HepG2 (cell line): ENCODE measurements around the gene TBC1D22A. TPM values are rescaled to one million over a fixed set of nuclear protein-coding genes. Genes with fewer than 3 reads are reported as not detected.

Experiments used
- ATAC-seq: fragments of 200-7000 bp; cut with Tn5 transposase; 3 replicates; pipeline ENCODE4 v1.9.1; 2020; ENCODE audit warnings: mild to moderate bottlenecking, moderate library complexity
- BruUV-seq: library from RNA; stranded (reverse); fragments of 400-500 nt; replicated peaks from 2 replicates; lab custom pipeline; 2021; lab: Mats Ljungman, UMichigan
- CTCF ChIA-PET: fragments of 300-600 bp; formaldehyde crosslinking; extraction: SDS; loops from one replicate; lab custom pipeline; 2021; ENCODE audit warnings: low total read pairs, inconsistent platforms, low intra/inter-chr PET ratio; lab: Yijun Ruan, JAX
- POLR2A ChIA-PET: fragments of 350-600 bp; sonication (Branson Sonifier 250); formaldehyde crosslinking; loops from one replicate; lab custom pipeline; 2020; ENCODE audit warnings: antibody characterized with exemption, inconsistent platforms; lab: Yijun Ruan, JAX
- DNase-seq: peaks from one replicate; pipeline ENCODE4 v3.0.0-alpha.2; 2015; ENCODE audit warnings: low spot score
- FAIRE-seq: peaks from 3 replicates; lab custom pipeline; 2011; peaks lifted over from hg19 to GRCh38; lab: Jason Lieb, UNC
- H2AFZ ChIP-seq: one replicate; pipeline ENCODE4 v1.6.1; 2011; ENCODE audit warnings: low read length, inconsistent platforms
- H3K27ac ChIP-seq: fragments of 300-600 bp; 3 replicates; pipeline ENCODE4 v1.8.0; 2011; ENCODE audit warnings: mixed run types, mild to moderate bottlenecking, mixed read lengths, low read length, inconsistent platforms; ENCODE audit not compliant: insufficient read depth; ENCODE audit errors: extremely low read length
- H3K27me3 ChIP-seq, 2 experiments: fragments of 200-600 bp in 1 of 2; 2 replicates in 1 of 2; 3 replicates in 1 of 2; pipeline versions ENCODE4 v1.6.0 to v1.8.0; 2011; ENCODE audit warnings: low read length in 2 of 2, mild to moderate bottlenecking in 2 of 2, moderate library complexity in 2 of 2, inconsistent platforms in 1 of 2; ENCODE audit not compliant: insufficient read depth in 2 of 2, control insufficient read depth in 1 of 2
- H3K36me3 ChIP-seq, 2 experiments: fragments of 200-600 bp in 1 of 2; replicated peaks in 1 of 2; 2 replicates in 1 of 2; 3 replicates in 1 of 2; pipeline versions ENCODE4 v1.5.1 to v1.8.0; 2011; ENCODE audit warnings: low read length in 2 of 2, inconsistent platforms in 1 of 2; ENCODE audit not compliant: insufficient read depth in 2 of 2, control insufficient read depth in 1 of 2
- H3K4me1 ChIP-seq: 2 replicates; pipeline ENCODE4 v1.5.1; 2012; ENCODE audit warnings: low read length, inconsistent platforms; ENCODE audit not compliant: insufficient read depth
- H3K4me2 ChIP-seq: 2 replicates; pipeline ENCODE4 v1.6.0; 2011; ENCODE audit warnings: low read depth, low read length, inconsistent platforms
- H3K4me3 ChIP-seq, 3 experiments: fragments of 200-600 bp in 1 of 3; sonication (generic), shearing (Covaris generic) in 1 of 3; replicated peaks in 1 of 3; 2 replicates each; pipeline ENCODE4 v1.5.1; 2011 to 2016; ENCODE audit warnings: low read length in 3 of 3, inconsistent platforms in 2 of 3, low read depth in 2 of 3, mild to moderate bottlenecking in 2 of 3, control low read depth in 1 of 3, mixed read lengths in 1 of 3; ENCODE audit not compliant: insufficient read depth in 1 of 3
- H3K79me2 ChIP-seq: one replicate; pipeline ENCODE4 v1.6.1; 2011; ENCODE audit warnings: low read length, inconsistent platforms; ENCODE audit not compliant: insufficient read depth
- H3K9ac ChIP-seq: 2 replicates; pipeline ENCODE4 v1.6.0; 2011; ENCODE audit warnings: mild to moderate bottlenecking, low read depth, low read length, inconsistent platforms; ENCODE audit not compliant: insufficient read depth
- H3K9me3 ChIP-seq: 2 replicates; pipeline ENCODE4 v1.5.1; 2012; ENCODE audit warnings: mild to moderate bottlenecking, low read length
- H4K20me1 ChIP-seq: 2 replicates; pipeline ENCODE4 v1.6.0; 2011; ENCODE audit warnings: inconsistent platforms, mild to moderate bottlenecking, low read length, moderate library complexity; ENCODE audit not compliant: insufficient read depth
- ATF7 ChIP-seq, 2 experiments: fragments of 450-650 bp in 1 of 2; sonication (generic) in 1 of 2; formaldehyde crosslinking in 1 of 2; IDR thresholded peaks; 2 replicates each; pipeline versions ENCODE4 v1.4.0 to v1.6.1; 2016 to 2020; ENCODE audit warnings: antibody characterized with exemption in 1 of 2, mild to moderate bottlenecking in 1 of 2, missing genetic modification reagents in 1 of 2
- ATRX ChIP-seq: sonication (generic); formaldehyde crosslinking; IDR thresholded peaks from 2 replicates; pipeline ENCODE4 v1.4.0; 2020; ENCODE audit warnings: missing genetic modification reagents, borderline replicate concordance
- GFI1 ChIP-seq: sonication (generic); formaldehyde crosslinking; IDR thresholded peaks from 2 replicates; pipeline ENCODE4 v1.5.0; 2020; ENCODE audit warnings: missing genetic modification reagents, mild to moderate bottlenecking, borderline replicate concordance
- HOXA9 ChIP-seq: sonication (generic); formaldehyde crosslinking; IDR thresholded peaks from 2 replicates; pipeline ENCODE4 v1.8.1; 2022; ENCODE audit warnings: missing genetic modification reagents, mild to moderate bottlenecking, moderate library complexity, borderline replicate concordance
- MED13 ChIP-seq: sonication (generic); formaldehyde crosslinking; IDR thresholded peaks from 2 replicates; pipeline ENCODE4 v1.5.0; 2020; ENCODE audit warnings: missing genetic modification reagents
- NFYC ChIP-seq: IDR thresholded peaks from 2 replicates; pipeline ENCODE4 v1.6.1; 2016; ENCODE audit warnings: missing genetic modification reagents, missing compliant biosample characterization
- SOX13 ChIP-seq, 3 experiments: fragments of 450-650 bp in 1 of 3; sonication (generic) in 1 of 3; formaldehyde crosslinking in 1 of 3; IDR thresholded peaks in 2 of 3; conservative IDR thresholded peaks in 1 of 3; 2 replicates each; pipeline versions ENCODE4 v1.5.0 to v1.6.1; 2016 to 2020; ENCODE audit warnings: antibody characterized with exemption in 1 of 3, mild to moderate bottlenecking in 1 of 3, missing compliant biosample characterization in 1 of 3, missing genetic modification reagents in 1 of 3, moderate library complexity in 1 of 3
- SOX5 ChIP-seq: IDR thresholded peaks from 2 replicates; pipeline ENCODE4 v1.6.1; 2016; ENCODE audit warnings: borderline replicate concordance
- TBP ChIP-seq: sonication (generic); formaldehyde crosslinking; IDR thresholded peaks from 2 replicates; pipeline ENCODE4 v1.5.0; 2020; ENCODE audit warnings: missing genetic modification reagents
- THYN1 ChIP-seq: sonication (generic); formaldehyde crosslinking; IDR thresholded peaks from 2 replicates; pipeline ENCODE4 v1.8.1; 2023; ENCODE audit warnings: low read depth, mild to moderate bottlenecking, moderate library complexity, missing genetic modification reagents, borderline replicate concordance
- ZNF558 ChIP-seq: sonication (generic); formaldehyde crosslinking; IDR thresholded peaks from 2 replicates; pipeline ENCODE4 v1.9.0; 2022; ENCODE audit warnings: mild to moderate bottlenecking, missing genetic modification reagents, borderline replicate concordance
- ZNF644 ChIP-seq: IDR thresholded peaks from 2 replicates; pipeline ENCODE4 v1.6.1; 2016; ENCODE audit warnings: low read depth
- ZNF790 ChIP-seq: sonication (generic); formaldehyde crosslinking; IDR thresholded peaks from 2 replicates; pipeline ENCODE4 v1.8.0; 2022; ENCODE audit warnings: missing genetic modification reagents, mild to moderate bottlenecking, borderline replicate concordance
- WGBS: methylation state at CpG from one replicate; pipeline ENCODE4 v1.1.6; 2017; ENCODE audit warnings: low lambda C conversion rate; 5-methylcytosine and 5-hydroxymethylcytosine counted together
- in situ Hi-C: cut with HindIII; loops from 2 replicates; pipeline ENCODE4 v1.10.0; 2017; ENCODE audit warnings: low pct_unique_long_range_greater_than_20kb; ENCODE audit not compliant: extremely low pct_ligation_motif_present
- intact Hi-C: fragments of 100-400 bp; cut with micrococcal nuclease; formaldehyde crosslinking; loops from one replicate; pipeline ENCODE4 v1.10.0; 2022; ENCODE audit not compliant: unreplicated experiment
- polyA plus RNA-seq, 8 experiments: library from polyadenylated mRNA; depleted of rRNA in 3 of 8; stranded (reverse) in 7 of 8; unstranded in 1 of 8; fragments of >200 nt; fragmentation: Illumina TruSeq in 4 of 8; extraction: Trizol in 4 of 8; gene quantifications; 2 replicates each; pipeline versions ENCODE4 v1.2.1 to v1.2.3, GENCODE V29; 2011 to 2016; ENCODE audit warnings: low read depth in 4 of 8, missing spikeins in 1 of 8, mixed read lengths in 1 of 8; ENCODE audit not compliant: insufficient read depth in 1 of 8
- total RNA-seq, 5 experiments: library from RNA; depleted of rRNA; stranded (reverse); fragments of >200 nt; fragmentation: Illumina TruSeq; extraction: Trizol; gene quantifications; 2 replicates each; pipeline ENCODE4 v1.2.3, GENCODE V29; 2016; ENCODE audit warnings: low read depth in 1 of 5
- TF ChIP-seq, protein P1 (sequence below): sonication (generic); formaldehyde crosslinking; IDR thresholded peaks from 2 replicates; pipeline ENCODE4 v1.4.0; 2020; ENCODE audit warnings: mild to moderate bottlenecking, missing genetic modification reagents
- TF ChIP-seq, protein P2 (sequence below): sonication (generic); formaldehyde crosslinking; IDR thresholded peaks from 2 replicates; pipeline ENCODE4 v1.4.0; 2020; ENCODE audit warnings: mild to moderate bottlenecking, missing genetic modification reagents
- TF ChIP-seq, protein P3 (sequence below): sonication (generic); formaldehyde crosslinking; IDR thresholded peaks from 2 replicates; pipeline ENCODE4 v1.4.0; 2020; ENCODE audit warnings: missing genetic modification reagents

Gene TBC1D22A
- total and polyA plus RNA-seq, 2 of the 13 experiments (the other 11 are each of a cell fraction or from before 2014, with no cell fraction given): 17.3 to 18.0 TPM

DNA sequence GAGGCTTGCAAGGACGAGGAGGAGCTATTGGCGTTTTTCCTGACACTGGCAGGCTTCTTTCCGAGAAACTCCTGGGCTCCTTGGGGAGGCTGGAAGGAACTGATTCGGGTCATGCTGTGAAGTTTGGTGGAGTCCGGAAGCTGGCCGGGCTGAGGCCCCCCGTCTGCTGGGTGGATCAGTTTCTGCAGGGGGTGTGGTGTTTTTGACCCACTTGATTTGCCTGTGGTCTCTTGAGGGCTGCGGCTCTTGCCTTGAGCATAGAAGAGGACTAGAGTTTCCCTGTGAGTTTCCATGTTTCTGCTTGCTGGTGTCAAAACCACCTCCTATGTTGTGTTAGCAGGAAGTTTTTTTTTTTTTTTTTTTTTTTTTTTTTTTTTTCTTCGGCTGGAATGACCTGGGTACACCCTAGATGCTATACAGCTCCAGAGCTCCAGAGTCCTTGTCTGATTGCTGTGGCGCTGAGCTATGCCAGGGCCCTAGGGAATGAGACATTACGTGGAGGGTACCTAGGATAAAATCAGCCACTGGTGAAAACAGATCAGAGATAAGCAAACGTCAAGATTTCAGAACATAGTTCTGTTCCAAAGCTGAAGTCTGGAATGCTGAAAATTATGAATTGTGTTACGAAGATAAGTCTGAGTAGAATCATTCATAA lies 728 bp downstream of the TBC1D22A start:
- 23% methylated on average over 6 of the region's 13 CpGs for WGBS
- Histone ChIP-seq H3K27me3 (no peaks in the 10 kb centered on the region; a peak in 1 of 5 replicates), H2AFZ (no peak overlapping the region), H3K79me2 (peaks cover 62% of the 10 kb centered on the region), H3K36me3 (peaks cover 0 to 1% of the 10 kb centered on the region in 2 experiments; a peak in 1 of 5 replicates), H3K4me1 (peaks cover 56% of the 10 kb centered on the region), H3K9me3 (no peaks in the 10 kb centered on the region), H3K4me3 (peak overlapping the region; percentile 74 to 96 (median 80)), H4K20me1 (no peaks in the 10 kb centered on the region), H3K27ac (peak overlapping the region; percentile 91), H3K9ac (peak overlapping the region; percentile 98), H3K4me2 (peak overlapping the region; percentile 90)
- POLR2A ChIA-PET: interaction anchor here (0.8 to 5.4 kb wide), 28 partner anchors 8 to 199 kb away, joined by 3 to 144 read pairs (median 6); partner anchors contain the start of gene CERK
- BruUV-seq: TSS peak; percentile 63
- CTCF ChIA-PET: interaction anchor here (0.7 kb wide), 1 partner anchor 43 kb away, joined by 3 read pairs; no protein-coding TSS in a partner anchor
- intact Hi-C loops: no loop called here
- in situ Hi-C loops: no loop called here
- ATAC-seq (peak; percentile 6; the same call in 2 of the 3 replicates), DNase-seq (no peak), FAIRE-seq (no peak)
- 0 out of 2 replicates have a peak, but pooled peaks have one; percentile 13 for TF ChIP-seq ZNF558 (CRISPR knock-in tag)
- no peak for TF ChIP-seq ATF7 (IDR thresholded peaks at IDR 0.05)
- TF ChIP-seq ATF7 (CRISPR knock-in tag; IDR thresholded peaks at IDR 0.05): no peak
- no peak for TF ChIP-seq ZNF790 (CRISPR knock-in tag)
- TF ChIP-seq SOX5 (CRISPR knock-in tag): no peak
- no peak for TF ChIP-seq ZNF644
- no peak for TF ChIP-seq TBP (CRISPR knock-in tag)
- TF ChIP-seq HOXA9 (CRISPR knock-in tag): no peak
- TF ChIP-seq NFYC (CRISPR knock-in tag): no peak
- TF ChIP-seq MED13 (CRISPR knock-in tag): no peak
- no peak for TF ChIP-seq GFI1 (CRISPR knock-in tag)
- TF ChIP-seq ATRX (CRISPR knock-in tag): no peak
- TF ChIP-seq, protein P1, sequence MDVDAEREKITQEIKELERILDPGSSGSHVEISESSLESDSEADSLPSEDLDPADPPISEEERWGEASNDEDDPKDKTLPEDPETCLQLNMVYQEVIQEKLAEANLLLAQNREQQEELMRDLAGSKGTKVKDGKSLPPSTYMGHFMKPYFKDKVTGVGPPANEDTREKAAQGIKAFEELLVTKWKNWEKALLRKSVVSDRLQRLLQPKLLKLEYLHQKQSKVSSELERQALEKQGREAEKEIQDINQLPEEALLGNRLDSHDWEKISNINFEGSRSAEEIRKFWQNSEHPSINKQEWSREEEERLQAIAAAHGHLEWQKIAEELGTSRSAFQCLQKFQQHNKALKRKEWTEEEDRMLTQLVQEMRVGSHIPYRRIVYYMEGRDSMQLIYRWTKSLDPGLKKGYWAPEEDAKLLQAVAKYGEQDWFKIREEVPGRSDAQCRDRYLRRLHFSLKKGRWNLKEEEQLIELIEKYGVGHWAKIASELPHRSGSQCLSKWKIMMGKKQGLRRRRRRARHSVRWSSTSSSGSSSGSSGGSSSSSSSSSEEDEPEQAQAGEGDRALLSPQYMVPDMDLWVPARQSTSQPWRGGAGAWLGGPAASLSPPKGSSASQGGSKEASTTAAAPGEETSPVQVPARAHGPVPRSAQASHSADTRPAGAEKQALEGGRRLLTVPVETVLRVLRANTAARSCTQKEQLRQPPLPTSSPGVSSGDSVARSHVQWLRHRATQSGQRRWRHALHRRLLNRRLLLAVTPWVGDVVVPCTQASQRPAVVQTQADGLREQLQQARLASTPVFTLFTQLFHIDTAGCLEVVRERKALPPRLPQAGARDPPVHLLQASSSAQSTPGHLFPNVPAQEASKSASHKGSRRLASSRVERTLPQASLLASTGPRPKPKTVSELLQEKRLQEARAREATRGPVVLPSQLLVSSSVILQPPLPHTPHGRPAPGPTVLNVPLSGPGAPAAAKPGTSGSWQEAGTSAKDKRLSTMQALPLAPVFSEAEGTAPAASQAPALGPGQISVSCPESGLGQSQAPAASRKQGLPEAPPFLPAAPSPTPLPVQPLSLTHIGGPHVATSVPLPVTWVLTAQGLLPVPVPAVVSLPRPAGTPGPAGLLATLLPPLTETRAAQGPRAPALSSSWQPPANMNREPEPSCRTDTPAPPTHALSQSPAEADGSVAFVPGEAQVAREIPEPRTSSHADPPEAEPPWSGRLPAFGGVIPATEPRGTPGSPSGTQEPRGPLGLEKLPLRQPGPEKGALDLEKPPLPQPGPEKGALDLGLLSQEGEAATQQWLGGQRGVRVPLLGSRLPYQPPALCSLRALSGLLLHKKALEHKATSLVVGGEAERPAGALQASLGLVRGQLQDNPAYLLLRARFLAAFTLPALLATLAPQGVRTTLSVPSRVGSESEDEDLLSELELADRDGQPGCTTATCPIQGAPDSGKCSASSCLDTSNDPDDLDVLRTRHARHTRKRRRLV (CRISPR knock-in tag): 0 out of 2 replicates have a peak, but pooled peaks have one; percentile 27
- TF ChIP-seq, protein P2, sequence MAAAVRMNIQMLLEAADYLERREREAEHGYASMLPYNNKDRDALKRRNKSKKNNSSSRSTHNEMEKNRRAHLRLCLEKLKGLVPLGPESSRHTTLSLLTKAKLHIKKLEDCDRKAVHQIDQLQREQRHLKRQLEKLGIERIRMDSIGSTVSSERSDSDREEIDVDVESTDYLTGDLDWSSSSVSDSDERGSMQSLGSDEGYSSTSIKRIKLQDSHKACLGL (CRISPR knock-in tag): no peak
- no peak for TF ChIP-seq SOX13 (IDR thresholded peaks at IDR 0.05)
- TF ChIP-seq SOX13 (CRISPR knock-in tag; conservative IDR thresholded peaks at IDR 0.05 in 1 of 2, IDR thresholded peaks at IDR 0.05 in 1 of 2): no peak
- no peak for TF ChIP-seq THYN1 (CRISPR knock-in tag)
- TF ChIP-seq, protein P3, sequence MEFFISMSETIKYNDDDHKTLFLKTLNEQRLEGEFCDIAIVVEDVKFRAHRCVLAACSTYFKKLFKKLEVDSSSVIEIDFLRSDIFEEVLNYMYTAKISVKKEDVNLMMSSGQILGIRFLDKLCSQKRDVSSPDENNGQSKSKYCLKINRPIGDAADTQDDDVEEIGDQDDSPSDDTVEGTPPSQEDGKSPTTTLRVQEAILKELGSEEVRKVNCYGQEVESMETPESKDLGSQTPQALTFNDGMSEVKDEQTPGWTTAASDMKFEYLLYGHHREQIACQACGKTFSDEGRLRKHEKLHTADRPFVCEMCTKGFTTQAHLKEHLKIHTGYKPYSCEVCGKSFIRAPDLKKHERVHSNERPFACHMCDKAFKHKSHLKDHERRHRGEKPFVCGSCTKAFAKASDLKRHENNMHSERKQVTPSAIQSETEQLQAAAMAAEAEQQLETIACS: no peak
